Measurements from ENCODE around the gene FRMPD2.

FRMPD2 gene

GRCh38 chr10:48243487-48243886 lies 31.0 kb downstream of the FRMPD2 start:
- TF ChIP-seq CTCF (IDR thresholded peaks at IDR 0.05; ENCODE audit: borderline replicate concordance, insufficient read depth, low read depth, low read length) = no peak

GRCh38 chr10:48242171-48242904 lies 32.2 kb downstream of the FRMPD2 start:
- no peak overlapping the region for H3K4me3 ChIP-seq (ENCODE audit: low read depth, low read length)
- no peak for TF ChIP-seq CTCF (IDR thresholded peaks at IDR 0.05; ENCODE audit: borderline replicate concordance, insufficient read depth, low read depth, low read length)

More at GRCh38 chr10:48243487-48243886, 31.0 kb downstream of the FRMPD2 start:
- no peak overlapping the region for H3K4me3 ChIP-seq (ENCODE audit: low read depth, low read length)

GRCh38 chr10:48241332-48241731 lies 33.2 kb downstream of the FRMPD2 start:
- TF ChIP-seq CTCF (IDR thresholded peaks at IDR 0.05; ENCODE audit: borderline replicate concordance, insufficient read depth, low read depth, low read length) = no peak
- no peak overlapping the region for H3K4me3 ChIP-seq (ENCODE audit: low read depth, low read length)

- H3K4me3 ChIP-seq (ENCODE audit: low read depth, low read length) = no peak overlapping the region
- TF ChIP-seq CTCF (IDR thresholded peaks at IDR 0.05; ENCODE audit: borderline replicate concordance, insufficient read depth, low read depth, low read length) = no peak
These were observed 34.3 kb downstream of the FRMPD2 start for GRCh38 chr10:48240196-48240595.

GRCh38 chr10:48239618-48240017 lies 34.9 kb downstream of the FRMPD2 start:
- no peak overlapping the region for H3K4me3 ChIP-seq (ENCODE audit: low read depth, low read length)
- no peak for TF ChIP-seq CTCF (IDR thresholded peaks at IDR 0.05; ENCODE audit: borderline replicate concordance, insufficient read depth, low read depth, low read length)

GRCh38 chr10:48238826-48239520 lies 35.5 kb downstream of the FRMPD2 start:
- H3K4me3 ChIP-seq (ENCODE audit: low read depth, low read length) = no peak overlapping the region
- TF ChIP-seq CTCF (IDR thresholded peaks at IDR 0.05; ENCODE audit: borderline replicate concordance, insufficient read depth, low read depth, low read length) = no peak

All from GM12875 (cell line).